Common myeloid progenitor, CD34-positive (primary cell): ENCODE results near the gene TGOLN2.
"Not testable (repeated sequence)": the region's sequence is repeated elsewhere in the genome, so short reads cannot be mapped to it uniquely, and the experiment has no call there.

ENCODE experiments used
- CTCF ChIA-PET: fragments of 350-600 bp; sonication (Branson Sonifier 250); formaldehyde crosslinking; loops from one replicate; lab custom pipeline; 2021; ENCODE audit warnings: antibody characterized with exemption; lab: Charles Lee
- POLR2A ChIA-PET: fragments of 350-600 bp; sonication (Branson Sonifier 250); formaldehyde crosslinking; loops from one replicate; lab custom pipeline; 2021; ENCODE audit warnings: antibody characterized with exemption; lab: Charles Lee
- DNase-seq, 3 donors: peaks; one replicate each; pipeline versions ENCODE4 v3.0.0 to v3.0.0-alpha.2; 2013
- H3K27ac ChIP-seq, 2 experiments: 1 replicate in 1 of 2; 2 replicates in 1 of 2; pipeline ENCODE4 v1.7.0; 2013; ENCODE audit warnings: inconsistent platforms in 2 of 2, low read length in 2 of 2, mild to moderate bottlenecking in 2 of 2, low read depth in 1 of 2, moderate library complexity in 1 of 2; ENCODE audit not compliant: severe bottlenecking in 2 of 2, insufficient read depth in 1 of 2, poor library complexity in 1 of 2
- H3K27me3 ChIP-seq, 5 experiments: replicated peaks in 2 of 5; 1 replicate in 3 of 5; 2 replicates in 2 of 5; pipeline versions ENCODE4 v1.6.1 to v1.7.0; 2013; ENCODE audit warnings: low read length in 4 of 5, mild to moderate bottlenecking in 2 of 5, moderate library complexity in 2 of 5, inconsistent platforms in 1 of 5; ENCODE audit not compliant: insufficient read depth in 5 of 5, control insufficient read depth in 4 of 5
- H3K36me3 ChIP-seq, 4 experiments: 1 replicate in 2 of 4; 2 replicates in 2 of 4; pipeline versions ENCODE4 v1.6.1 to v1.7.0; 2013; ENCODE audit warnings: low read length in 3 of 4, control low read depth in 1 of 4, mild to moderate bottlenecking in 1 of 4; ENCODE audit not compliant: control insufficient read depth in 4 of 4, insufficient read depth in 4 of 4
- H3K4me1 ChIP-seq, 4 experiments: 1 replicate in 3 of 4; 2 replicates in 1 of 4; pipeline versions ENCODE4 v1.6.1 to v1.7.1; 2013; ENCODE audit warnings: low read length in 3 of 4, mild to moderate bottlenecking in 3 of 4, control low read depth in 1 of 4, inconsistent platforms in 1 of 4, moderate library complexity in 1 of 4; ENCODE audit not compliant: control insufficient read depth in 4 of 4, insufficient read depth in 4 of 4; ENCODE audit errors: control extremely low read depth in 1 of 4
- H3K4me3 ChIP-seq, 7 experiments: 1 replicate in 4 of 7; 2 replicates in 3 of 7; pipeline versions ENCODE4 v1.5.1 to v1.7.0; 2013; ENCODE audit warnings: mild to moderate bottlenecking in 7 of 7, low read length in 6 of 7, moderate library complexity in 6 of 7, inconsistent platforms in 2 of 7, low read depth in 2 of 7, control low read depth in 1 of 7; ENCODE audit not compliant: insufficient read depth in 4 of 7, control insufficient read depth in 1 of 7; ENCODE audit errors: extremely low read depth in 1 of 7
- H3K9me3 ChIP-seq, 5 experiments: 1 replicate in 4 of 5; 2 replicates in 1 of 5; pipeline versions ENCODE4 v1.6.1 to v1.7.1; 2013; ENCODE audit warnings: low read length in 4 of 5, mild to moderate bottlenecking in 2 of 5, inconsistent platforms in 1 of 5, low read depth in 1 of 5, moderate library complexity in 1 of 5; ENCODE audit not compliant: control insufficient read depth in 4 of 5, insufficient read depth in 2 of 5; ENCODE audit errors: control extremely low read depth in 1 of 5
- WGBS: methylation state at CpG from one replicate; pipeline ENCODE4 v1.1.5; 2013; ENCODE audit not compliant: insufficient coverage; 5-methylcytosine and 5-hydroxymethylcytosine counted together

TGOLN2 gene

DNA sequence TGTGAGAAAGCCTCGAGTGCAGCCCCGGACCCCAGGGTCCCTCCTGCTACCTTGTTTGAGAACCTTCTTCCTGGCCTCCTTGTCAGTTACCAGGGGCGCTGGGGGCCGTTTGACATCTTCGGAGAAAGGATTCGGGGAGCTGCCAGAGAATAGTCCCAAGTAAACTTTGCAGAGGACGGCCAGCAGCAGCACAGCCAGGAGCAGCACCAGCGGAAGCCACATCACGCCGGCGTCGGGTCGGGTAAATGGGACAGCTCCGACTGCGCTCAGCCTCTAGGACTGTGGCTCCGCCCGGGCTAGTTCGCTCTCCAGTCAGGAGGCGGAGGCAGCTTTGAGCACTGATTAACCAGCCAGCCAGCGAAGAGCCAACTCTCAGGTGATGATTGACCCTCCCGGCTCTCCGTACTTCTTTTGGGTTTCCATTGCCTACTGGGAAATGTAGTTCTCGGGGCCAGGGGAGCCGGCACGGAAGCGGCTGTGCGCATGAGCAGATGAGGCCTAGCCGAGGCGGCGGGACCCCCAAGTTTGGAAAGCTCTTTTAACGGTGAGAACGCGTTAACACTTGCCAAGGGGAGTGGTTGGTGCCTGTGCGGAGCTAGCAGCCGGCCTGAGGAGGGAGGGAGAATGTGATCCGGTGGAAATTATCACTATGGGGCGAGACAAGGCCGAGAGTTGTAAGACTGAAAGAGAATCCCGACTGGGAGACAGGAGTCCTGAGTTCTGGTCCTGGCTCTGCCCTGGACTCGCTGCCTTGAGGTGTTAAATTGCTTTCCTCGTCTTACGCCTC lies 26.7 kb upstream of the TGOLN2 start, which contains the start of the genes ELMOD3 and RETSAT:
Gene ELMOD3, plus strand, starts transcription at position 484 of the 787 bp plus-strand sequence. CDS start 2,430 bp downstream, outside the sequence.
Gene RETSAT, minus strand, starts transcription at position 243 of the 787 bp plus-strand sequence. Its CDS starts 21 bp downstream, at position 222.
- peak within 1 kb of the TSS; percentile 58 to 96 (median 81) for H3K4me3 ChIP-seq
- CTCF ChIA-PET = interaction anchor here (0.8 to 1.8 kb wide), 3 partner anchors 9 to 34 kb away, joined by 3 to 4 read pairs (median 3); no protein-coding TSS in a partner anchor
- POLR2A ChIA-PET = interaction anchor here (0.5 to 2.4 kb wide), 3 partner anchors 27 to 233 kb away, joined by 3 to 12 read pairs (median 4); partner anchors contain the start of genes SH2D6 and TGOLN2
- peaks cover 9 to 39% (median 24%) of the 10 kb centered on the region in 4 experiments for H3K36me3 ChIP-seq
- H3K27me3 ChIP-seq = no peaks in the 10 kb centered on the region
- 0% methylated on average over 37 of the region's 42 CpGs for WGBS
- peak within 1 kb of the TSS; percentile 91 to 96 for H3K27ac ChIP-seq
- H3K9me3 ChIP-seq = no peaks in the 10 kb centered on the region
- H3K4me1 ChIP-seq = peaks cover 4 to 24% (median 22%) of the 10 kb centered on the region in 4 experiments
- peak; percentile 99 to 100 (median 99) for DNase-seq

DNA sequence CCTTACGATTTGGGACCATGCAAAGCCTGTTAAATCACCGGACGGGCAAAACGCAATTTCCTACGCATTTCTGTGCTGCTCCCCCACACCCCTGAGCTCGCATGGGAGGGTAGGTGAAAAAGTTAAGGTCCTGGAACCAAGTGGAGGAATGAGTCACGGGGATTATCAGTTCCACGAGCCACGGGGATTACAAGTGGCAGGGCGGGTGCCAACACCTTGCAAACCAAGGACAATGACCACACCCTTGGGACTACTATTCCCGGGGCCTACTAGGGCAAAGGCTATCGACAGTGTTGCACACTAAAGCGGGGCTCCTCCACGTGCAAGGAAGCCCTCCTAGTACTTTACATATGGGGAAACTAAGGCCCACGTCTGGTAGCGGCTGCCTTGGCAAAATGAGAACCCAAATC lies 26.1 kb upstream of the TGOLN2 start:
- ChIA-PET CTCF (interaction anchor here (1.8 kb wide), 1 partner anchor 8 kb away, joined by 4 read pairs; no protein-coding TSS in a partner anchor), POLR2A (interaction anchor here (2.4 kb wide), 1 partner anchor 26 kb away, joined by 12 read pairs; the partner anchor contains the start of gene TGOLN2)
- Histone ChIP-seq H3K9me3 (no peaks in the 10 kb centered on the region), H3K27ac (peak overlapping the region; percentile 91 to 96), H3K36me3 (peaks cover 11 to 44% (median 28%) of the 10 kb centered on the region in 4 experiments), H3K4me3 (peak overlapping the region; percentile 58 to 96 (median 81)), H3K4me1 (peaks cover 4 to 24% (median 22%) of the 10 kb centered on the region in 4 experiments), H3K27me3 (no peaks in the 10 kb centered on the region)
- DNase-seq = peak in 1 of 3 donors; percentile 13
- 67% methylated on average over 16 of the region's 16 CpGs for WGBS

DNA sequence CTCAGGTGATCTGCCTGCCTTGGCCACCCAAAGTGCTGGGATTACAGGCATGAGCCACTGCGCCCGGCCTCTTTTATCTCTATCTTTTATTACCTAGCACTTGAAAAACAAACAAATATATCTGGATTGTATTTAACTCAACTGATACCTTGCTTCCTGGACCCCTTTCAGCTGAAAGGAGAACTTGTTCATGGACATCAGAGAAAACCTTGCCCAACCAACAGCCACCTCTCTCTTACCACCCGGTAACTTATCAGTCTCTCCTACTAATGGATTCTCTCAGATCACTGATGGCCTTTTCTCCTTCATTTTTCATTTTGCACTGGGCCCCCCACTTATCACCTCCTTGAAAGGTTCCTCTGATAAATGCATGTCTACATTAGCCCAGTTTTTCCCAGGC lies 19.8 kb upstream of the TGOLN2 start:
- no peak for DNase-seq
- Histone ChIP-seq H3K27ac (no peak overlapping the region), H3K4me1 (no peaks in the 10 kb centered on the region), H3K9me3 (no peaks in the 10 kb centered on the region), H3K27me3 (no peaks in the 10 kb centered on the region), H3K4me3 (no peak overlapping the region), H3K36me3 (peaks cover 9 to 69% (median 41%) of the 10 kb centered on the region in 4 experiments)
- ChIA-PET CTCF (interaction anchor here (1.3 kb wide), 1 partner anchor 203 kb away, joined by 4 read pairs; no protein-coding TSS in a partner anchor), POLR2A (no interaction called here)
- 100% methylated on average over 2 of the region's 3 CpGs for WGBS

DNA sequence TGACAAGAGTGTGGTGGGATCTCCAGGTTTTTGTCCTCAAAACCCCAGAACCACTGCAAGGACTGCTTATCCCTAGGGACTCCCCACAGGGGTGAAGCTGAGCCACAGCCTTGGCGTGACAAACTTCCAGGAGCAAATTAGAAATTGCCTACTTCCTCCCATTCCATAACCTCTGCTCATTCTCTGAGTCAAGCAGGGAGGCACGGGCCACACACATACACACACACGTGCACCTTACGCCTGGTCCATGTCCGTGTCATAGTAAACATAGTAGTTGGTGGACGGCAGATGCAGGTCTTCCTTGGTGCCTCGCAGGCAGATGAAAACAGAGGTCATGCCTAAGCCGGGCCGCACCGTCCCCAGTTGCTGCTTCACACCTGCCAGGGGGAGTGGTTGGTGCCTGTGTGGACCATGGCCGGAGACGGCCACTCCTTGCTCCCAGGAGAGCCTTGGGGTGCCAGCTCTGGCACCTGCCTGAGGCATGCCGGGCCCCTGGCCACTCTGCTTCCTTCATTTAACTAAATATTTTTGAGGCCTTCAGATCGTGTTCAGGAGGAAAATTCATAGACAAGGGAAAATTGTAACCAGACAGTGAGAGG lies 16.7 kb upstream of the TGOLN2 start:
- ChIA-PET POLR2A (no interaction called here), CTCF (no interaction called here)
- WGBS = 80% methylated on average over 5 of the region's 14 CpGs
- no peak overlapping the region for H3K4me3 ChIP-seq
- no peaks in the 10 kb centered on the region for H3K27me3 ChIP-seq
- no peak for DNase-seq
- peaks cover 4 to 46% (median 27%) of the 10 kb centered on the region in 4 experiments for H3K36me3 ChIP-seq
- no peaks in the 10 kb centered on the region for H3K4me1 ChIP-seq
- H3K27ac ChIP-seq = no peak overlapping the region
- H3K9me3 ChIP-seq = no peaks in the 10 kb centered on the region

DNA sequence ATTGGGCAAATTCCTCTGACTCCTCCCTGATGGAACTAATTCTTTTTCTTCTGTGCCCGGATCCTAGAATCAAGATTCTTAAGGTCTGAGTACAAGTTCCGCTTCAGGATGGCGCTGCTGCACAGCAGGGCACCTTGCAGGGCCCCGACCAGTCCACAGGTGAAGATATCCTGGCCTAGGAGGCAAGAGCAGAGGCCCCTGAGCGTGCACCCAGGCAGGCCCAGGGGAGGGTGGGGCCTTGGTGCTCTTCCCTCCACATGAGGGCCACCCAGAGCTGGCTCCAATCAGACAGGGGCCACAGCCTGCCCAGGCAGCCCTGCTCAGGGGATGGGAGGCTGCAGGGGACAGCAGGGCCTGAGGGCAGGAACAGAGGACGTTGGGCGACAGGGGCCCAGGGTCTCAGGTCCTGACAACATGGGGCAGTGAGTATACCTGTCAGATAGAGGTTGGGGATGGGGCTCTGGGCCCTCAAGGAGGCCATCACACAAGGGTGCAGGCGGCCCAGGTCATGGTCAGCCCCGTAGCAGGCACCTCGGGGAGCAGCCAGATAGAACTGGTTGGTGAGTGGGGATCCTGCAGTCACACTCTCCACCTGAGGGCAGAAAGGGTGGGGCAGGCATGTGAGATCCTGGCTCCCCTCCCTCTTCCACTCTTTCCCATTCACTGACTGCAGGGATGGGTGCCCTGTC lies 15.6 kb upstream of the TGOLN2 start:
- H3K27ac ChIP-seq, H3K4me3 ChIP-seq, CTCF ChIA-PET, H3K27me3 ChIP-seq, DNase-seq, H3K4me1 ChIP-seq, H3K9me3 ChIP-seq: not testable (repeated sequence)
- WGBS = 99% methylated on average over 5 of the region's 10 CpGs
- H3K36me3 ChIP-seq = peaks cover 2 to 40% (median 21%) of the 10 kb centered on the region in 4 experiments
- POLR2A ChIA-PET = interaction anchor here (0.6 kb wide), 1 partner anchor 17 kb away, joined by 3 read pairs; no protein-coding TSS in a partner anchor

DNA sequence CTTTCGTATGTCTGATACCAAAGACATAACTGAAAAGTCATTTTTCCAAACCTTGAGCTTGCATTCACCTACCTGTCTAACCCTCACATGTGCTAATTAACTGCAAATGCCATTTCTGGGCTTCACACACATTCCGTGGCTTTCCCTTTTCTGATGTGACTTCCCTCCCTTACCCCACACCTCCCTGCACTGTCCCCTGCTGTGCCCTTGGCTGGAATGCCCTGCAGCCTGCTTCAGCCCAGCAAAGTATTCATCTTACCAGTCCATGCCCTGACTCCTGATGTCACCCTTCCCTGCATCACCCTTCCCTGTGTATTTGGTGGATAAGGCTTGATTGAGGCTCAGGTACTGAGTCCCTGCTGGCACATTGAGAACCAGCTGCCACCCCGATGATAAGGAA lies 14.4 kb upstream of the TGOLN2 start:
- ChIA-PET POLR2A (no interaction called here), CTCF (no interaction called here)
- Histone ChIP-seq H3K9me3 (no peaks in the 10 kb centered on the region), H3K4me3 (no peak overlapping the region), H3K4me1 (no peaks in the 10 kb centered on the region), H3K36me3 (peaks cover 2 to 34% (median 18%) of the 10 kb centered on the region in 4 experiments), H3K27me3 (no peaks in the 10 kb centered on the region), H3K27ac (no peak overlapping the region)
- DNase-seq = no peak
- 90% methylated on average over 2 of the region's 3 CpGs for WGBS
